GM19468 (cell line): Measurements from ENCODE around the gene SLC2A10.
"Not testable (repeated sequence)": the region's sequence is repeated elsewhere in the genome, so short reads cannot be mapped to it uniquely, and the experiment has no call there.

ENCODE experiments used
- ATAC-seq: cut with Tn5 transposase; IDR thresholded peaks from one replicate; pipeline ENCODE4 v1.9.1; 2021; ENCODE audit warnings: mild to moderate bottlenecking, moderate library complexity, moderate number of reproducible peaks; ENCODE audit not compliant: unreplicated experiment; ENCODE audit errors: extremely low read depth

The SLC2A10 gene

GRCh38 chr20:46709459-46710152 lies at the start of gene SLC2A10:
Gene SLC2A10 (plus strand): TSS chr20:46709649. CDS start chr20:46709737, 88 bp downstream.
- ATAC-seq: no peak

- no peak for ATAC-seq
Measured at GRCh38 chr20:46660487-46660886, 49.0 kb upstream of the SLC2A10 start.

- no peak for ATAC-seq
Measured at GRCh38 chr20:46661659-46662058, 47.8 kb upstream of the SLC2A10 start.

- no peak for ATAC-seq
Measured at GRCh38 chr20:46663531-46663930, 45.9 kb upstream of the SLC2A10 start.

- ATAC-seq: no peak
Measured at GRCh38 chr20:46665602-46666001, 43.8 kb upstream of the SLC2A10 start.

GRCh38 chr20:46666306-46666705 lies 43.1 kb upstream of the SLC2A10 start:
- no peak for ATAC-seq

- ATAC-seq: no peak
Measured at GRCh38 chr20:46666818-46667515, 42.5 kb upstream of the SLC2A10 start.

- no peak for ATAC-seq
Measured at GRCh38 chr20:46670228-46670584, 39.2 kb upstream of the SLC2A10 start.

- ATAC-seq: no peak
Measured at GRCh38 chr20:46670585-46671584, 38.6 kb upstream of the SLC2A10 start.

GRCh38 chr20:46671866-46672542 lies 37.4 kb upstream of the SLC2A10 start:
- no peak for ATAC-seq

- no peak for ATAC-seq
Measured at GRCh38 chr20:46672543-46673148, 36.8 kb upstream of the SLC2A10 start.

GRCh38 chr20:46673394-46674252 lies 35.8 kb upstream of the SLC2A10 start:
- ATAC-seq: no peak

GRCh38 chr20:46674253-46675083 lies 35.0 kb upstream of the SLC2A10 start:
- no peak for ATAC-seq

GRCh38 chr20:46676649-46677316 lies 32.7 kb upstream of the SLC2A10 start:
- not testable (repeated sequence) for ATAC-seq

- no peak for ATAC-seq
Measured at GRCh38 chr20:46677608-46678007, 31.8 kb upstream of the SLC2A10 start.

GRCh38 chr20:46678516-46678915 lies 30.9 kb upstream of the SLC2A10 start:
- no peak for ATAC-seq

- no peak for ATAC-seq
Measured at GRCh38 chr20:46680684-46681031, 28.8 kb upstream of the SLC2A10 start.
